HG03064 (cell line): ENCODE results near the gene SIL1.

Experiments
- ATAC-seq: cut with Tn5 transposase; IDR thresholded peaks from one replicate; pipeline ENCODE4 v1.9.1; 2021; ENCODE audit warnings: low read depth; ENCODE audit not compliant: unreplicated experiment

Gene SIL1

GRCh38 chr5:138966236-138966985 is 231.8 kb downstream of the SIL1 start:
- no peak for ATAC-seq

GRCh38 chr5:138965626-138966025 is 232.5 kb downstream of the SIL1 start:
- no peak for ATAC-seq

GRCh38 chr5:138964647-138965201 is 233.4 kb downstream of the SIL1 start:
- no peak for ATAC-seq

- no peak for ATAC-seq
Measured at GRCh38 chr5:138963763-138964371, 234.3 kb downstream of the SIL1 start.

GRCh38 chr5:138962614-138963370 is 235.4 kb downstream of the SIL1 start:
- ATAC-seq: no peak

GRCh38 chr5:138961729-138962128 is 236.4 kb downstream of the SIL1 start:
- no peak for ATAC-seq

GRCh38 chr5:138961221-138961620 is 236.9 kb downstream of the SIL1 start:
- ATAC-seq: no peak

- no peak for ATAC-seq
Measured at GRCh38 chr5:138960145-138960692, 237.9 kb downstream of the SIL1 start.

GRCh38 chr5:138956801-138957200 is 241.4 kb downstream of the SIL1 start:
- no peak for ATAC-seq

- no peak for ATAC-seq
Measured at GRCh38 chr5:138955671-138956295, 242.4 kb downstream of the SIL1 start.

- ATAC-seq: no peak
Measured at GRCh38 chr5:138955013-138955660, 243.0 kb downstream of the SIL1 start.

GRCh38 chr5:138954257-138955012 is 243.7 kb downstream of the SIL1 start:
- ATAC-seq: no peak

GRCh38 chr5:138953387-138954256 is 244.5 kb downstream of the SIL1 start:
- no peak for ATAC-seq

- ATAC-seq: no peak
Measured at GRCh38 chr5:138952962-138953361, 245.2 kb downstream of the SIL1 start.

- ATAC-seq: no peak
Measured at GRCh38 chr5:138951986-138952735, 246.0 kb downstream of the SIL1 start.

- no peak for ATAC-seq
Measured at GRCh38 chr5:138951091-138951985, 246.8 kb downstream of the SIL1 start.
